Aorta (tissue), 5 donors: ENCODE measurements around the gene DEAF1. TPM values are rescaled to one million over a fixed set of nuclear protein-coding genes. Genes with fewer than 3 reads are reported as not detected.

Experiments
- ATAC-seq: fragments of 200-7000 bp; cut with Tn5 transposase; one replicate; pipeline ENCODE4 v1.9.1; 2022; ENCODE audit warnings: moderate library complexity; ENCODE audit not compliant: low FRiP score
- DNase-seq, 2 donors: peaks; one replicate each; pipeline ENCODE4 v3.0.0-alpha.2; 2020
- H3K27ac ChIP-seq, 2 donors: one replicate each; pipeline ENCODE4 v1.5.1; 2013; ENCODE audit warnings: low read length in 2 of 2, mild to moderate bottlenecking in 2 of 2, moderate library complexity in 2 of 2, control low read depth in 1 of 2, inconsistent platforms in 1 of 2, low read depth in 1 of 2
- H3K27me3 ChIP-seq, 2 donors: one replicate each; pipeline ENCODE4 v1.6.1; 2013; ENCODE audit warnings: control low read depth in 1 of 2, low read length in 1 of 2, mild to moderate bottlenecking in 1 of 2, moderate library complexity in 1 of 2; ENCODE audit not compliant: insufficient read depth in 2 of 2, control insufficient read depth in 1 of 2
- H3K36me3 ChIP-seq, 2 donors: one replicate each; pipeline ENCODE4 v1.6.1; 2013; ENCODE audit warnings: control low read depth in 1 of 2, low read length in 1 of 2, mild to moderate bottlenecking in 1 of 2; ENCODE audit not compliant: insufficient read depth in 2 of 2, control insufficient read depth in 1 of 2
- H3K4me1 ChIP-seq, 2 donors: one replicate each; pipeline ENCODE4 v1.6.1; 2013; ENCODE audit warnings: low read length in 2 of 2, control low read depth in 1 of 2, mild to moderate bottlenecking in 1 of 2, moderate library complexity in 1 of 2; ENCODE audit not compliant: insufficient read depth in 2 of 2, control insufficient read depth in 1 of 2
- H3K4me3 ChIP-seq, 2 donors: one replicate each; pipeline ENCODE4 v1.5.1; 2013; ENCODE audit warnings: low read length in 2 of 2, control low read depth in 1 of 2, mild to moderate bottlenecking in 1 of 2
- H3K9me3 ChIP-seq: one replicate; pipeline ENCODE4 v1.6.1; 2013; ENCODE audit warnings: mild to moderate bottlenecking, low read length; ENCODE audit not compliant: control insufficient read depth
- WGBS, 2 donors: extraction: QIAGEN DNeasy Blood & Tissue Kit; methylation state at CpG; one replicate each; pipeline ENCODE4 v1.1.7; 2013; 5-methylcytosine and 5-hydroxymethylcytosine counted together
- intact Hi-C, 2 donors: fragments of 100-400 bp; cut with DNase I; formaldehyde crosslinking; loops; one replicate each; pipeline versions ENCODE4 v1.14.2 to v1.15.0; 2022
- polyA plus RNA-seq, 2 donors: library from polyadenylated mRNA; stranded (reverse); fragments of 200-250 nt; gene quantifications; one replicate each; pipeline ENCODE4 v1.2.3, GENCODE V29; 2013
- total RNA-seq, 2 donors: library from RNA; stranded (reverse); fragmentation: NEBNext Ultra II Directional; extraction: Animal tissue kit (Norgen Biotek cat#: 25700); gene quantifications; one replicate each; pipeline ENCODE4 v1.2.1, GENCODE V29; 2021
- donor health status: healthy with polysubstance abuse.
- donor health status: Bipolar disorder and iron deficiency.
- donor health status: DM: no; HTN: no; CAD: no.
- donor health status: DM: no; HTN: no; CAD: no.
- donor health status: DM: yes; HTN: yes; CAD: no.

Gene DEAF1
- total and polyA plus RNA-seq, 4 donors = 15.7 to 59.5 (median 42.6) TPM

- Histone ChIP-seq H3K4me3 (no peak overlapping the region), H3K36me3 (no peaks in the 10 kb centered on the region), H3K27ac (no peak overlapping the region), H3K9me3 (no peaks in the 10 kb centered on the region), H3K4me1 (no peaks in the 10 kb centered on the region), H3K27me3 (no peaks in the 10 kb centered on the region)
- intact Hi-C loops = no loop called here
- 74 to 75% methylated on average over 25 to 27 of the region's 27 CpGs for WGBS, 2 donors
- no peak for ATAC-seq
- no peak for DNase-seq
Observed at GRCh38 chr11:709109-709997, 14.3 kb upstream of the DEAF1 start.

- Histone ChIP-seq H3K27me3 (no peaks in the 10 kb centered on the region), H3K27ac (no peak overlapping the region), H3K4me1 (no peaks in the 10 kb centered on the region), H3K4me3 (no peak overlapping the region), H3K9me3 (no peaks in the 10 kb centered on the region), H3K36me3 (no peaks in the 10 kb centered on the region)
- WGBS, 2 donors = 86 to 90% methylated on average over 5 to 7 of the region's 7 CpGs
- no peak for ATAC-seq
- no peak for DNase-seq
- intact Hi-C loops = no loop called here
Observed at GRCh38 chr11:708511-708910, 13.5 kb upstream of the DEAF1 start.

- ATAC-seq (no peak), DNase-seq (no peak)
- no peak overlapping the region for H3K27ac ChIP-seq
- H3K27me3 ChIP-seq = no peaks in the 10 kb centered on the region
- intact Hi-C loops = no loop called here
- no peaks in the 10 kb centered on the region for H3K9me3 ChIP-seq
- WGBS, 2 donors = 84% methylated on average over 16 of the region's 16 CpGs
- H3K36me3 ChIP-seq = no peaks in the 10 kb centered on the region
- no peaks in the 10 kb centered on the region for H3K4me1 ChIP-seq
- no peak overlapping the region for H3K4me3 ChIP-seq
Observed at GRCh38 chr11:707817-708420, 12.9 kb upstream of the DEAF1 start.

- H3K27ac ChIP-seq = peak overlapping the region in 1 of 2 donors; percentile 37
- ATAC-seq (peak; percentile 75), DNase-seq (peak; percentile 78 to 82)
- H3K4me3 ChIP-seq = peak overlapping the region; percentile 44 to 49
- intact Hi-C loops = no loop called here
- H3K27me3 ChIP-seq = no peaks in the 10 kb centered on the region
- H3K36me3 ChIP-seq = no peaks in the 10 kb centered on the region
- WGBS, 2 donors = 36 to 60% methylated on average over 17 to 30 of the region's 30 CpGs
- H3K9me3 ChIP-seq = no peaks in the 10 kb centered on the region
- H3K4me1 ChIP-seq = no peaks in the 10 kb centered on the region
Observed at GRCh38 chr11:706957-707816, 12.2 kb upstream of the DEAF1 start.

GRCh38 chr11:706439-706956 is 11.5 kb upstream of the DEAF1 start:
- DNase-seq = peak; percentile 75 to 88
- Histone ChIP-seq H3K4me1 (no peaks in the 10 kb centered on the region), H3K36me3 (no peaks in the 10 kb centered on the region), H3K4me3 (peak overlapping the region; percentile 44 to 49), H3K9me3 (no peaks in the 10 kb centered on the region), H3K27ac (peak overlapping the region; percentile 58 to 71), H3K27me3 (no peaks in the 10 kb centered on the region)
- intact Hi-C loops = no loop called here
- peak; percentile 52 for ATAC-seq
- 0 to 1% methylated on average over 18 to 22 of the region's 22 CpGs for WGBS, 2 donors

- Histone ChIP-seq H3K27ac (peak within 1 kb of the TSS; percentile 58 to 71), H3K27me3 (no peaks in the 10 kb centered on the region), H3K4me3 (peak within 1 kb of the TSS; percentile 44 to 49), H3K4me1 (no peaks in the 10 kb centered on the region), H3K36me3 (no peaks in the 10 kb centered on the region), H3K9me3 (no peaks in the 10 kb centered on the region)
- intact Hi-C loops = no loop called here
- ATAC-seq (no peak), DNase-seq (peak; percentile 61 to 80)
- WGBS, 2 donors = 12 to 13% methylated on average over 51 to 90 of the region's 90 CpGs
Observed at GRCh38 chr11:705646-706438, 10.8 kb upstream of the DEAF1 start, which contains the start of gene EPS8L2. Gene EPS8L2, plus strand, starts transcription at chr11:706231. Its CDS starts 3,177 bp downstream, at chr11:709408.

GRCh38 chr11:704781-705645 is 10.0 kb upstream of the DEAF1 start:
- DNase-seq = peak in 1 of 2 donors; percentile 76
- Histone ChIP-seq H3K27me3 (no peaks in the 10 kb centered on the region), H3K4me3 (no peak overlapping the region), H3K9me3 (no peaks in the 10 kb centered on the region), H3K36me3 (no peaks in the 10 kb centered on the region), H3K27ac (peak overlapping the region in 1 of 2 donors; percentile 20), H3K4me1 (no peaks in the 10 kb centered on the region)
- intact Hi-C loops = no loop called here
- 78% methylated on average over 26 to 27 of the region's 27 CpGs for WGBS, 2 donors
- no peak for ATAC-seq
